ENCODE data around the gene ZNF391. TPM values are rescaled to one million over a fixed set of nuclear protein-coding genes. Genes with fewer than 3 reads are reported as not detected.

ZNF391 gene
- total RNA-seq, 1 experiment from 2014 or later, result 5.0 TPM

DNA sequence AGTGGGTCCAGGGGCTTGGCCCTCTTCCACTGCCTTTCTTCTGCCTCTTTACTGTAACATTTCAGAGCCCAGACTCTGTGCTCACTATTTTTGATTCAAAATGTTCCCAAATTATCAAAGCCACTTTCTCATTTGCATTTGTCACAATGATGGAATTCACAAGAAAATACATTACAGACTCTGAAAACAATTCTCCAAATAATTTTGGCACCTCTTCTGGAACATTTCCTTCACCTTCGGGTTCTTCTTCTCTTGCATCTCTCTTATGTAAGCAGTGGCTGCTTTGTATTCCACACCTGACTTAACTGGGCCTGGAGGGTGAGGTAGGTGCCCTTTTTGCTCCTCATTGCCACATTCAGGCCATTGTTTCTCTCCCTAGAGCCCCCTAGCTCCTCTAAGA is 54.4 kb downstream of the ZNF391 start:
- Histone ChIP-seq H3K27me3 (replicated peaks; ENCODE audit: control insufficient read depth, insufficient read depth, low read length) (no peaks in the 10 kb centered on the region), H3K4me1 (no peaks in the 10 kb centered on the region), H3K4me3 (ENCODE audit: low read depth, low read length) (no peak overlapping the region), H3K9me3 (no peaks in the 10 kb centered on the region), H3K36me3 (ENCODE audit: control insufficient read depth, insufficient read depth, low read length) (no peaks in the 10 kb centered on the region; the same call in 1 of the 2 replicates)
- Mint-ChIP-seq H3K4me3 (ENCODE audit: unreplicated experiment) (no peak overlapping the region), H3K36me3 (ENCODE audit: insufficient read depth, unreplicated experiment) (no peaks in the 10 kb centered on the region), H3K9me3 (ENCODE audit: unreplicated experiment) (peaks cover 11% of the 10 kb centered on the region), H3K27ac (ENCODE audit: unreplicated experiment) (no peak overlapping the region), H3K4me1 (ENCODE audit: low read depth, unreplicated experiment) (no peaks in the 10 kb centered on the region), H3K27me3 (ENCODE audit: insufficient read depth, unreplicated experiment) (no peaks in the 10 kb centered on the region)
- CTCF ChIA-PET, result no interaction called here
- intact Hi-C loops (cut with micrococcal nuclease; ENCODE audit: unreplicated experiment), result no loop called here
- BruUV-seq (replicated peaks), result no TSS peak
- no peak for DNase-seq
- POLR2A ChIA-PET, result no interaction called here
- no peak for TF ChIP-seq CTCF (IDR thresholded peaks at IDR 0.05; ENCODE audit: insufficient read depth in 1 of 2, low read depth in 1 of 2, low read length in 1 of 2, severe bottlenecking in 1 of 2, unreplicated experiment in 1 of 2)

- ChIA-PET CTCF (no interaction called here), POLR2A (no interaction called here)
- Mint-ChIP-seq H3K27ac (ENCODE audit: unreplicated experiment) (no peak overlapping the region), H3K4me1 (ENCODE audit: low read depth, unreplicated experiment) (no peaks in the 10 kb centered on the region), H3K36me3 (ENCODE audit: insufficient read depth, unreplicated experiment) (peaks cover 21% of the 10 kb centered on the region), H3K27me3 (ENCODE audit: insufficient read depth, unreplicated experiment) (no peaks in the 10 kb centered on the region), H3K9me3 (ENCODE audit: unreplicated experiment) (peaks cover 33% of the 10 kb centered on the region), H3K4me3 (ENCODE audit: unreplicated experiment) (no peak overlapping the region)
- H3K27me3 ChIP-seq (replicated peaks; ENCODE audit: control insufficient read depth, insufficient read depth, low read length), result no peaks in the 10 kb centered on the region
- peaks cover 3% of the 10 kb centered on the region; the same call in 1 of the 2 replicates for H3K36me3 ChIP-seq (ENCODE audit: control insufficient read depth, insufficient read depth, low read length)
- no peak for DNase-seq
- H3K4me3 ChIP-seq (ENCODE audit: low read depth, low read length), result no peak overlapping the region
- H3K9me3 ChIP-seq, result peaks cover 32% of the 10 kb centered on the region
- no TSS peak for BruUV-seq (replicated peaks)
- H3K4me1 ChIP-seq, result no peaks in the 10 kb centered on the region
- TF ChIP-seq CTCF (IDR thresholded peaks at IDR 0.05; ENCODE audit: insufficient read depth in 1 of 2, low read depth in 1 of 2, low read length in 1 of 2, severe bottlenecking in 1 of 2, unreplicated experiment in 1 of 2), result no peak
- intact Hi-C loops (cut with micrococcal nuclease; ENCODE audit: unreplicated experiment), result no loop called here
Observed at GRCh38 chr6:27448456-27448855, 59.9 kb downstream of the ZNF391 start.

DNA sequence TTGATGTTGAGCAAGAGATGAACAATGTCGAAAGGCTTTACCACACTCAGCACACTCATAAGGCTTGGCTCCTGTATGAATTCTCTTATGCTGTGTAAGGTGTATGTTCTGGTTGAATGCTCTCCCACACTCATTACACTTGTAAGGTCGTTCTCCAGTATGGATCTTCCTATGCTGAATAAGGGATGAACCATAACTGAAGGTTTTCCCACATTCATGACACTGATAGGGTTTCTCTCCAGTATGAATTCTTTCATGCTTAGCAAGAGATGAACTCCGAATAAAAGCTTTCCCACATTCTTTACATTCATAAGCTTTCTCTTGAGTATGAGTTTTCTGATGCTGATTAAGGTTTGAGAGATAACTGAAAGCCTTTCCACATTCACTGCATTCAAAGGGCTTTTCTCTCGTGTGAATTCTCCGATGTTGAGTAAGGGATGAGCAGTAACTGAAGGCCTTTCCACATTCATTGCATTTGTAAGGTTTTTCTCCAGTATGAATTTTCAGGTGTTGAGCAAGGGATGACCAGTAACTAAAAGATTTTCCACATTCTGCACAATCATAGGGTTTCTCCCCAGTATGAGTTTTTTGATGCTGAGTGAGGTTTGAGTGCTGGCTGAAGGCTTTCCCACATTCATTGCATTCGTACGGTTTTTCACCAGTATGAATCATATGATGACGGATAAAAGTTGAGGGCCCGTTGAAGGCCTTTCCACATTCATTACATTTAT is 63.3 kb downstream of the ZNF391 start:
- H3K4me1 ChIP-seq, result no peaks in the 10 kb centered on the region
- no peaks in the 10 kb centered on the region for H3K27me3 Mint-ChIP-seq (ENCODE audit: insufficient read depth, unreplicated experiment)
- H3K36me3 Mint-ChIP-seq (ENCODE audit: insufficient read depth, unreplicated experiment), result peaks cover 51% of the 10 kb centered on the region
- peaks cover under 1% of the 10 kb centered on the region for H3K4me1 Mint-ChIP-seq (ENCODE audit: low read depth, unreplicated experiment)
- no peak overlapping the region for H3K4me3 ChIP-seq (ENCODE audit: low read depth, low read length)
- ChIA-PET CTCF (no interaction called here), POLR2A (no interaction called here)
- no peak overlapping the region for H3K4me3 Mint-ChIP-seq (ENCODE audit: unreplicated experiment)
- intact Hi-C loops (cut with micrococcal nuclease; ENCODE audit: unreplicated experiment), result no loop called here
- peaks cover 40% of the 10 kb centered on the region for H3K9me3 ChIP-seq
- DNase-seq, result no peak
- no peaks in the 10 kb centered on the region for H3K27me3 ChIP-seq (replicated peaks; ENCODE audit: control insufficient read depth, insufficient read depth, low read length)
- H3K27ac Mint-ChIP-seq (ENCODE audit: unreplicated experiment), result no peak overlapping the region
- peaks cover 6% of the 10 kb centered on the region for H3K36me3 ChIP-seq (ENCODE audit: control insufficient read depth, insufficient read depth, low read length)
- TF ChIP-seq CTCF (IDR thresholded peaks at IDR 0.05; ENCODE audit: insufficient read depth in 1 of 2, low read depth in 1 of 2, low read length in 1 of 2, severe bottlenecking in 1 of 2, unreplicated experiment in 1 of 2), result no peak
- no TSS peak for BruUV-seq (replicated peaks)
- H3K9me3 Mint-ChIP-seq (ENCODE audit: unreplicated experiment), result peaks cover 55% of the 10 kb centered on the region

All from Caco-2 (cell line).